Neuronal stem cell (in vitro differentiated cells): ENCODE measurements around the gene AP5S1.

Experiments
- DNase-seq: peaks from one replicate; pipeline ENCODE4 v3.0.0-alpha.2; 2013; ENCODE audit warnings: low spot score
- H2AFZ ChIP-seq: one replicate; pipeline ENCODE4 v1.6.1; 2013; ENCODE audit warnings: mild to moderate bottlenecking, low read length, inconsistent platforms
- H2AK5ac ChIP-seq: 2 replicates; pipeline ENCODE4 v1.6.1; 2013; ENCODE audit warnings: low read depth, mild to moderate bottlenecking, inconsistent platforms, low read length, moderate library complexity, mixed read lengths
- H2BK120ac ChIP-seq: 2 replicates; pipeline ENCODE4 v1.6.1; 2013; ENCODE audit warnings: low read depth, mild to moderate bottlenecking, inconsistent platforms, low read length, moderate library complexity, mixed read lengths
- H2BK12ac ChIP-seq: one replicate; pipeline ENCODE4 v1.6.1; 2013; ENCODE audit warnings: low read length, inconsistent platforms
- H2BK15ac ChIP-seq: 2 replicates; pipeline ENCODE4 v1.6.1; 2013; ENCODE audit warnings: mild to moderate bottlenecking, low read length, inconsistent platforms, mixed read lengths
- H2BK5ac ChIP-seq: one replicate; pipeline ENCODE4 v1.6.1; 2013; ENCODE audit warnings: inconsistent platforms, mild to moderate bottlenecking, low read length, moderate library complexity
- H3K14ac ChIP-seq: one replicate; pipeline ENCODE4 v1.6.1; 2013; ENCODE audit warnings: low read length, inconsistent platforms
- H3K18ac ChIP-seq: 2 replicates; pipeline ENCODE4 v1.6.1; 2013; ENCODE audit warnings: low read length, inconsistent platforms
- H3K23ac ChIP-seq: 2 replicates; pipeline ENCODE4 v1.6.1; 2013; ENCODE audit warnings: low read depth, mild to moderate bottlenecking, mixed read lengths, low read length, inconsistent platforms; ENCODE audit not compliant: poor library complexity
- H3K27ac ChIP-seq: replicated peaks from 3 replicates; pipeline ENCODE4 v1.5.1; 2013; ENCODE audit warnings: low read length, inconsistent platforms
- H3K27me3 ChIP-seq, 3 experiments: 2 replicates each; pipeline ENCODE4 v1.6.1; 2013; ENCODE audit warnings: low read length in 3 of 3, mild to moderate bottlenecking in 2 of 3, inconsistent platforms in 1 of 3, low read depth in 1 of 3, mixed read lengths in 1 of 3, moderate library complexity in 1 of 3; ENCODE audit not compliant: control insufficient read depth in 3 of 3, insufficient read depth in 3 of 3
- H3K36me3 ChIP-seq, 2 donors: replicated peaks in 1 of 2; 2 replicates each; pipeline ENCODE4 v1.6.1; 2013; ENCODE audit warnings: low read length in 2 of 2; ENCODE audit not compliant: control insufficient read depth in 2 of 2, insufficient read depth in 2 of 2
- H3K4ac ChIP-seq: 2 replicates; pipeline ENCODE4 v1.6.1; 2013; ENCODE audit warnings: inconsistent platforms, mild to moderate bottlenecking, low read length, moderate library complexity
- H3K4me1 ChIP-seq, 2 donors: 1 replicate in 1 of 2; 2 replicates in 1 of 2; pipeline ENCODE4 v1.6.1; 2013; ENCODE audit warnings: low read length in 2 of 2, low read depth in 1 of 2; ENCODE audit not compliant: control insufficient read depth in 2 of 2, insufficient read depth in 1 of 2
- H3K4me2 ChIP-seq: one replicate; pipeline ENCODE4 v1.6.1; 2013; ENCODE audit warnings: mild to moderate bottlenecking, low read length, inconsistent platforms; ENCODE audit not compliant: insufficient read depth, poor library complexity, severe bottlenecking
- H3K4me3 ChIP-seq, 2 donors: 2 replicates each; pipeline ENCODE4 v1.5.1; 2013; ENCODE audit warnings: low read length in 2 of 2, mild to moderate bottlenecking in 2 of 2, inconsistent platforms in 1 of 2, moderate library complexity in 1 of 2
- H3K79me1 ChIP-seq: one replicate; pipeline ENCODE4 v1.6.1; 2013; ENCODE audit warnings: low read depth, mild to moderate bottlenecking, inconsistent platforms, low read length, moderate library complexity
- H3K9ac ChIP-seq: one replicate; pipeline ENCODE4 v1.6.1; 2013; ENCODE audit warnings: mild to moderate bottlenecking, low read depth, low read length, inconsistent platforms; ENCODE audit not compliant: poor library complexity
- H3K9me3 ChIP-seq, 2 donors: replicated peaks in 1 of 2; 2 replicates each; pipeline versions ENCODE3 to v1.6.1; 2013; ENCODE audit warnings: low read length in 2 of 2, mild to moderate bottlenecking in 2 of 2, inconsistent platforms in 1 of 2, low read depth in 1 of 2, mixed read lengths in 1 of 2, moderate library complexity in 1 of 2; ENCODE audit not compliant: control insufficient read depth in 2 of 2, insufficient read depth in 1 of 2
- H4K8ac ChIP-seq: one replicate; pipeline ENCODE4 v1.6.1; 2013; ENCODE audit warnings: low read depth, mild to moderate bottlenecking, inconsistent platforms, low read length, moderate library complexity
- H4K91ac ChIP-seq: one replicate; pipeline ENCODE4 v1.6.1; 2013; ENCODE audit warnings: low read length, low read depth, mild to moderate bottlenecking, inconsistent platforms; ENCODE audit not compliant: poor library complexity
- WGBS, 2 donors: extraction: QIAGEN DNeasy Blood & Tissue Kit; methylation state at CpG; one replicate each; pipeline ENCODE4 v1.1.7; 2013; ENCODE audit warnings: missing lambda C conversion rate in 2 of 2, mixed read lengths in 1 of 2; ENCODE audit not compliant: insufficient read length in 2 of 2, insufficient replicate concordance in 1 of 2; ENCODE audit errors: extremely low coverage in 2 of 2; 5-methylcytosine and 5-hydroxymethylcytosine counted together

The AP5S1 gene

DNA sequence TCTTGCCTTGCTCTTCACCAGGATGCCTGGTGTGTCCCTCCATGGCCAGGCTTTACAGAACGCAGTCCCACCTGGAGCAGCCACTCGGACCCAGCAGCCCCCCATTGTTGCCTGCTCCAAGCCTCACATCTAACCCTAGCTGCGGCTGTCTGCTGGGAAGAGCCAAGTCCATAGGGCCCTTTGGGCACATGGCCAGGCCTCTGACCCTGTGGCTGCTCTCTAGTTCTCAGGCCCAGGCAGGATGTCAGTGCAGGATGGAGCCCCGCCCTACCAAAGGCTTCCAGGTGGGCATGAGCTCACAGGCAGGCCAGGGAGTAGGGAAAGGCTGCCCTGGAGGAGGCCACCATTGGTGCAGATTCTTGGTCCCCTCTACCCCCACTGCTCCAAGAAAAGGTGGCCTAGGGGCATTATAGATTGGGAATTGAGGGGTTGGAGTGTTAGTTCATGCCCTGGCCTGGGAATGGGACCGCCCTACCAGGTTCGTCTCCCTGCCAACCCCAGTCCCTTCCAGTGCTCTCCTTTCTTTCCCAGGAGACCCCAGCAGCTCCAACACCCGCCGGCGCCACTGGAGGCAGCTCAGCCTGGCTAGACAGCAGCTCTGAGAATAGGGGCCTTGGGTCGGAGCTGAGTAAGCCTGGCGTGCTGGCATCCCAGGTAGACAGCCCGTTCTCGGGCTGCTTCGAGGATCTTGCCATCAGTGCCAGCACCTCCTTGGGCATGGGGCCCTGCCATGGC is 45.0 kb downstream of the AP5S1 start:
- Histone ChIP-seq H2BK15ac (no peak overlapping the region), H2AK5ac (no peak overlapping the region), H3K36me3 (peaks cover 55 to 81% of the 10 kb centered on the region in 2 donors), H2AFZ (no peak overlapping the region), H3K9me3 (peaks cover 5 to 7% of the 10 kb centered on the region in 2 donors), H4K8ac (no peak overlapping the region), H3K27ac (no peak overlapping the region), H4K91ac (no peak overlapping the region), H3K4me2 (no peak overlapping the region), H3K4me3 (no peak overlapping the region), H2BK12ac (no peak overlapping the region), H3K9ac (no peak overlapping the region), H3K4me1 (no peaks in the 10 kb centered on the region), H3K27me3 (no peaks in the 10 kb centered on the region), H3K23ac (no peak overlapping the region), H3K79me1 (no peaks in the 10 kb centered on the region), H2BK5ac (no peak overlapping the region), H2BK120ac (no peak overlapping the region), H3K4ac (no peak overlapping the region), H3K18ac (no peak overlapping the region), H3K14ac (peak overlapping the region; percentile 47)
- no peak for DNase-seq
- WGBS, 2 donors, result no CpG with 5 or more reads among the region's 14 CpGs

DNA sequence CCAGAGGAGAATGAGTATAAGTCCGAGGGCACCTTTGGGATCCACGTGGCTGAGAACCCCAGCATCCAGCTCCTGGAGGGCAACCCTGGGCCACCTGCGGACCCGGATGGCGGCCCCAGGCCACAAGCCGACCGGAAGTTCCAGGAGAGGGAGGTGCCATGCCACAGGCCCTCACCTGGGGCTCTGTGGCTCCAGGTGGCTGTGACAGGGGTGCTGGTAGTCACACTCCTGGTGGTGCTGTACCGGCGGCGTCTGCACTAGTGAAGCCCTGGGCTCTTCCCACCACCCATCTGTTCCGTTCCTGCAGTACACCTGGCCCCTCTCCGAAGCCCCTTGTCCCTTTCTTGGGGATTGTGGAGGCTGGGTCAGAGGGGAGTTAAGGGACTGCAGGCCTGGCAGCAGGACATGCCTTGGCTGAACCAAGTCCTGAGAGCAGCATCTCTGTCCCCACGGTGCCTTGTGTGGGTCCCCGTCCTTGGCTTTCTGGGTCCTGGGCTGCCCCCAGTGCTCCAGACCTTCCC is 45.6 kb downstream of the AP5S1 start:
- no peak overlapping the region for H3K23ac ChIP-seq
- no peak overlapping the region for H3K4me3 ChIP-seq
- H2AK5ac ChIP-seq, result no peak overlapping the region
- H3K14ac ChIP-seq, result no peak overlapping the region
- no peak overlapping the region for H3K9ac ChIP-seq
- H3K18ac ChIP-seq, result no peak overlapping the region
- no peak overlapping the region for H3K4ac ChIP-seq
- peak overlapping the region; percentile 53 for H2BK5ac ChIP-seq
- no peaks in the 10 kb centered on the region for H3K79me1 ChIP-seq
- no peak overlapping the region for H2BK12ac ChIP-seq
- H3K9me3 ChIP-seq, result peaks cover 5 to 7% of the 10 kb centered on the region in 2 donors
- no peaks in the 10 kb centered on the region for H3K4me1 ChIP-seq
- no peak overlapping the region for H2BK15ac ChIP-seq
- no peak overlapping the region for H3K4me2 ChIP-seq
- no peaks in the 10 kb centered on the region for H3K27me3 ChIP-seq
- H4K91ac ChIP-seq, result no peak overlapping the region
- no peak overlapping the region for H2AFZ ChIP-seq
- no peak overlapping the region for H2BK120ac ChIP-seq
- H4K8ac ChIP-seq, result no peak overlapping the region
- no peak overlapping the region for H3K27ac ChIP-seq
- peaks cover 55 to 83% of the 10 kb centered on the region in 2 donors for H3K36me3 ChIP-seq
- no peak for DNase-seq
- no CpG with 5 or more reads among the region's 14 CpGs for WGBS, 2 donors

DNA sequence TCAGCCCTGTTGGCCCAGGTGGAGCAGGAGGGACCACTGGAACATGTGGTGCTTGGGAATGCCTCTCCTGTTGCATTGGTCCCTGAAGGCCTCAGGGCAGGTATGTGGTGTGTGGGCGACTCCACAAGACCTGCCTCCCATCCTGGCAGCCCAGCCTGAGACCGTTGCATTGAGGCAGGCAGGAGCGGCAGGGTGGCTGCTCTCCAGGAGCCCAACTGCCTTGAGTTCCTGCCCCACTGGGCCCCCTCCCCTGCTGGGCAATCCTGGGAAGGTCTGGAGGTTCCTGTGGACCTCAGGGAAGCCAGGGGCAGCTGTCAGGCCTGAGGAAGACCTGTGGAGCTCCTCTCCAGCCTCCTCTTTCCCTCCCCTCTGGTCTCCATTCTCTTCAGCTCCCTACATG is 46.1 kb downstream of the AP5S1 start:
- no peak overlapping the region for H2AK5ac ChIP-seq
- peak overlapping the region; percentile 20 for H3K23ac ChIP-seq
- H3K4me1 ChIP-seq, result no peaks in the 10 kb centered on the region
- DNase-seq, result no peak
- H3K79me1 ChIP-seq, result no peaks in the 10 kb centered on the region
- H4K8ac ChIP-seq, result no peak overlapping the region
- no peak overlapping the region for H3K4me2 ChIP-seq
- peak overlapping the region; percentile 53 for H2BK5ac ChIP-seq
- H2BK15ac ChIP-seq, result no peak overlapping the region
- no peak overlapping the region for H3K9ac ChIP-seq
- H3K36me3 ChIP-seq, result peaks cover 52 to 83% of the 10 kb centered on the region in 2 donors
- no peak overlapping the region for H3K27ac ChIP-seq
- no peak overlapping the region for H2BK120ac ChIP-seq
- H2BK12ac ChIP-seq, result no peak overlapping the region
- H3K9me3 ChIP-seq, result peaks cover 5 to 6% of the 10 kb centered on the region in 2 donors
- H3K27me3 ChIP-seq, result no peaks in the 10 kb centered on the region
- H3K4ac ChIP-seq, result no peak overlapping the region
- no peak overlapping the region for H4K91ac ChIP-seq
- peak overlapping the region; percentile 64 for H3K18ac ChIP-seq
- H3K4me3 ChIP-seq, result no peak overlapping the region
- no CpG with 5 or more reads among the region's 3 CpGs for WGBS, 2 donors
- no peak overlapping the region for H2AFZ ChIP-seq
- H3K14ac ChIP-seq, result no peak overlapping the region

DNA sequence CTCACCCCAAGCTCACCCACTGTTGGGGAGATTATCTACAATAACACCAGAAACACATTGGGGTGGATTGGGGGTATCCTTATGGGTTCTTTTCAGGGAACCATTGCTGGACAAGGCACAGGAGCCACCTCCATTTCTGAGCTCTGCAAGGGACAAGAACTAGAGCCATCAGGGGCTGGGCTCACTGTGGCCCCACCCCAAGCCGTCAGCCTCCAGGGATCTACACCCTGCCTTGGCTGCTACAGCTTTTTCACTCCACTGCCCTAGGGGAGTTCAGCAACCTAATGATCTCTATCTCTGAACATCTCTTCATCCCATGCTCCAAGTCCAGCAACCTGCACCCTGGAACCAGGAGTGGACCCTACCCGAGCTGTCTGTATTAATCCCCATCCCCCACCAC is 47.5 kb downstream of the AP5S1 start:
- H3K4me2 ChIP-seq, result no peak overlapping the region
- no peak overlapping the region for H2BK120ac ChIP-seq
- H2BK12ac ChIP-seq, result no peak overlapping the region
- H2AK5ac ChIP-seq, result no peak overlapping the region
- no peak overlapping the region for H3K9ac ChIP-seq
- no peak overlapping the region for H2AFZ ChIP-seq
- H3K18ac ChIP-seq, result no peak overlapping the region
- no CpG with 5 or more reads among the region's 2 CpGs for WGBS, 2 donors
- no peak overlapping the region for H3K4me3 ChIP-seq
- no peaks in the 10 kb centered on the region for H3K9me3 ChIP-seq
- no peak overlapping the region for H3K23ac ChIP-seq
- no peak overlapping the region for H4K8ac ChIP-seq
- no peak for DNase-seq
- peaks cover 44 to 84% of the 10 kb centered on the region in 2 donors for H3K36me3 ChIP-seq
- H3K79me1 ChIP-seq, result no peaks in the 10 kb centered on the region
- H3K4me1 ChIP-seq, result no peaks in the 10 kb centered on the region
- no peak overlapping the region for H2BK5ac ChIP-seq
- H4K91ac ChIP-seq, result no peak overlapping the region
- H2BK15ac ChIP-seq, result no peak overlapping the region
- H3K4ac ChIP-seq, result no peak overlapping the region
- no peaks in the 10 kb centered on the region for H3K27me3 ChIP-seq
- H3K27ac ChIP-seq, result no peak overlapping the region
- no peak overlapping the region for H3K14ac ChIP-seq
